ENCODE data around the gene PFDN1.

GRCh38 chr5:140296289-140296688 lies 6.6 kb downstream of the PFDN1 start:
- TF ChIP-seq, protein P1, sequence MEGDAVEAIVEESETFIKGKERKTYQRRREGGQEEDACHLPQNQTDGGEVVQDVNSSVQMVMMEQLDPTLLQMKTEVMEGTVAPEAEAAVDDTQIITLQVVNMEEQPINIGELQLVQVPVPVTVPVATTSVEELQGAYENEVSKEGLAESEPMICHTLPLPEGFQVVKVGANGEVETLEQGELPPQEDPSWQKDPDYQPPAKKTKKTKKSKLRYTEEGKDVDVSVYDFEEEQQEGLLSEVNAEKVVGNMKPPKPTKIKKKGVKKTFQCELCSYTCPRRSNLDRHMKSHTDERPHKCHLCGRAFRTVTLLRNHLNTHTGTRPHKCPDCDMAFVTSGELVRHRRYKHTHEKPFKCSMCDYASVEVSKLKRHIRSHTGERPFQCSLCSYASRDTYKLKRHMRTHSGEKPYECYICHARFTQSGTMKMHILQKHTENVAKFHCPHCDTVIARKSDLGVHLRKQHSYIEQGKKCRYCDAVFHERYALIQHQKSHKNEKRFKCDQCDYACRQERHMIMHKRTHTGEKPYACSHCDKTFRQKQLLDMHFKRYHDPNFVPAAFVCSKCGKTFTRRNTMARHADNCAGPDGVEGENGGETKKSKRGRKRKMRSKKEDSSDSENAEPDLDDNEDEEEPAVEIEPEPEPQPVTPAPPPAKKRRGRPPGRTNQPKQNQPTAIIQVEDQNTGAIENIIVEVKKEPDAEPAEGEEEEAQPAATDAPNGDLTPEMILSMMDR (optimal IDR thresholded peaks at IDR 0.05 in 1 of 3, IDR thresholded peaks at IDR 0.05 in 1 of 3, conservative IDR thresholded peaks at IDR 0.05 in 1 of 3; ENCODE audit: extremely low read depth in 1 of 3, insufficient read depth in 2 of 3, low read length in 3 of 3) = no peak
- no peak for TF ChIP-seq EZH2 (IDR thresholded peaks at IDR 0.05; ENCODE audit: low read length)

Measured in keratinocyte (primary cell).